Mucosa of descending colon (tissue), 3 donors: Measurements from ENCODE around the gene BCLAF1. TPM values are rescaled to one million over a fixed set of nuclear protein-coding genes. Genes with fewer than 3 reads are reported as not detected.

ENCODE experiments used
- ATAC-seq: fragments of 200-7000 bp; cut with Tn5 transposase; one replicate; pipeline ENCODE4 v1.9.1; 2020; ENCODE audit warnings: mild to moderate bottlenecking, moderate library complexity
- DNase-seq, 3 donors: peaks; one replicate each; pipeline ENCODE4 v3.0.0-alpha.2; 2020
- H3K36me3 ChIP-seq: fragments of 200-600 bp; one replicate; pipeline ENCODE4 v1.8.0; 2021; ENCODE audit warnings: low read depth, mild to moderate bottlenecking
- H3K4me1 ChIP-seq: fragments of 200-600 bp; one replicate; pipeline ENCODE4 v1.8.0; 2021; ENCODE audit warnings: low read depth, mild to moderate bottlenecking
- H3K4me3 ChIP-seq: fragments of 200-600 bp; one replicate; pipeline ENCODE4 v1.8.0; 2021; ENCODE audit warnings: mild to moderate bottlenecking
- H3K9me3 ChIP-seq: fragments of 200-600 bp; one replicate; pipeline ENCODE4 v1.8.0; 2021; ENCODE audit warnings: mild to moderate bottlenecking
- CTCF ChIP-seq: fragments of 200-600 bp; IDR thresholded peaks from one replicate; pipeline ENCODE4 v1.8.0; 2022; ENCODE audit warnings: antibody characterized with exemption, mild to moderate bottlenecking
- intact Hi-C, 2 donors: fragments of 100-400 bp; cut with DNase I in 1 of 2; cut with micrococcal nuclease in 1 of 2; formaldehyde crosslinking; loops; one replicate each; pipeline versions ENCODE4 v1.11.0 to v1.11.1; 2022; cut with DNase I, micrococcal nuclease
- total RNA-seq, 3 donors: library from RNA; stranded (reverse); fragmentation: NEBNext Ultra II Directional in 2 of 3; extraction: Animal tissue kit (Norgen Biotek cat#: 25700) in 2 of 3; gene quantifications; one replicate each; pipeline versions ENCODE4 v1.2.1 to v1.2.4, GENCODE V29; 2021 to 2023
- donor health status: DM: no; HTN: no; CAD: no; lungs with moderate emphysema.
- donor health status: DM: no; HTN: no; CAD: no.
- donor health status: DM: no; HTN: yes; CAD: no.

Gene BCLAF1
- total RNA-seq, 3 donors from 2014 or later: 111 to 130 (median 123) TPM

- ATAC-seq (no peak), DNase-seq (no peak)
- no peak for TF ChIP-seq CTCF
- no peaks in the 10 kb centered on the region for H3K4me1 ChIP-seq
- intact Hi-C loops: no loop called here
- no peaks in the 10 kb centered on the region for H3K9me3 ChIP-seq
- H3K36me3 ChIP-seq: no peaks in the 10 kb centered on the region
- no peak overlapping the region for H3K4me3 ChIP-seq
These were observed 41.0 kb upstream of the BCLAF1 start for GRCh38 chr6:136330634-136331033.

GRCh38 chr6:136326038-136326553 is 36.5 kb upstream of the BCLAF1 start:
- TF ChIP-seq CTCF: no peak
- Histone ChIP-seq H3K4me1 (no peaks in the 10 kb centered on the region), H3K9me3 (no peaks in the 10 kb centered on the region), H3K36me3 (no peaks in the 10 kb centered on the region), H3K4me3 (no peak overlapping the region)
- ATAC-seq (no peak), DNase-seq (no peak)
- intact Hi-C loops: no loop called here

GRCh38 chr6:136324686-136325380 is 35.2 kb upstream of the BCLAF1 start:
- TF ChIP-seq CTCF: no peak
- H3K4me3 ChIP-seq: no peak overlapping the region
- no peaks in the 10 kb centered on the region for H3K4me1 ChIP-seq
- H3K9me3 ChIP-seq: no peaks in the 10 kb centered on the region
- DNase-seq (no peak), ATAC-seq (no peak)
- no peaks in the 10 kb centered on the region for H3K36me3 ChIP-seq
- intact Hi-C loops: no loop called here

GRCh38 chr6:136323431-136324112 is 33.9 kb upstream of the BCLAF1 start:
- Histone ChIP-seq H3K4me3 (no peak overlapping the region), H3K36me3 (no peaks in the 10 kb centered on the region), H3K4me1 (no peaks in the 10 kb centered on the region), H3K9me3 (no peaks in the 10 kb centered on the region)
- DNase-seq: no peak
- no peak for TF ChIP-seq CTCF
- intact Hi-C loops: no loop called here
- no peak for ATAC-seq

GRCh38 chr6:136319732-136320131 is 30.1 kb upstream of the BCLAF1 start:
- no peak for ATAC-seq
- Histone ChIP-seq H3K4me3 (no peak overlapping the region), H3K4me1 (no peaks in the 10 kb centered on the region), H3K36me3 (no peaks in the 10 kb centered on the region), H3K9me3 (no peaks in the 10 kb centered on the region)
- no peak for DNase-seq
- TF ChIP-seq CTCF: no peak
- intact Hi-C loops: no loop called here
